Stomach (tissue), 9 donors: ENCODE results near the gene RAI1. TPM values are rescaled to one million over a fixed set of nuclear protein-coding genes. Genes with fewer than 3 reads are reported as not detected.

Experiments
- DNase-seq, 2 donors: peaks; one replicate each; pipeline versions ENCODE4 v3.0.0 to v3.0.0-alpha.2; 2013 to 2019
- H3K27ac ChIP-seq, 5 donors: fragments of 200-600 bp in 4 of 5; sonication (generic) in 4 of 5; one replicate each; pipeline ENCODE4 v1.5.1; 2013 to 2019; ENCODE audit warnings: mild to moderate bottlenecking in 1 of 5, moderate library complexity in 1 of 5
- H3K27me3 ChIP-seq, 3 donors: fragments of 200-600 bp; sonication (generic); one replicate each; pipeline ENCODE4 v1.5.1; 2017 to 2019; ENCODE audit warnings: mixed run types in 1 of 3
- H3K36me3 ChIP-seq, 4 donors: fragments of 200-600 bp; sonication (generic); 1 replicate in 3 of 4; 2 replicates in 1 of 4; pipeline ENCODE4 v1.5.1; 2016 to 2019
- H3K4me1 ChIP-seq, 4 donors: fragments of 200-600 bp; sonication (generic); one replicate each; pipeline ENCODE4 v1.5.1; 2016 to 2019
- H3K4me3 ChIP-seq, 4 donors: fragments of 200-600 bp; sonication (generic) in 3 of 4; one replicate each; pipeline ENCODE4 v1.5.1; 2016 to 2019; ENCODE audit warnings: mild to moderate bottlenecking in 1 of 4
- H3K9me3 ChIP-seq, 4 donors: fragments of 200-600 bp; sonication (generic); one replicate each; pipeline ENCODE4 v1.5.1; 2016 to 2019
- EP300 ChIP-seq: sonication (generic); formaldehyde crosslinking; IDR thresholded peaks from one replicate; pipeline ENCODE4 v1.6.1; 2017; ENCODE audit warnings: antibody characterized with exemption
- POLR2A ChIP-seq, 4 donors: fragments of 450-650 bp; IDR thresholded peaks; one replicate each; pipeline ENCODE4 v1.6.1; 2016; ENCODE audit warnings: antibody characterized with exemption in 4 of 4, control low read depth in 2 of 4, mild to moderate bottlenecking in 1 of 4, moderate library complexity in 1 of 4
- POLR2AphosphoS5 ChIP-seq, 3 donors: sonication (generic); formaldehyde crosslinking; IDR thresholded peaks; one replicate each; pipeline ENCODE4 v1.6.1; 2016; ENCODE audit warnings: antibody characterized with exemption in 3 of 3
- WGBS, 5 donors: extraction: QIAGEN DNeasy Blood & Tissue Kit in 3 of 5; methylation state at CpG; one replicate each; pipeline versions ENCODE4 v1.1.5 to v1.1.7; 2013 to 2018; 5-methylcytosine and 5-hydroxymethylcytosine counted together
- intact Hi-C: fragments of 100-400 bp; cut with DNase I; formaldehyde crosslinking; loops from one replicate; pipeline ENCODE4 v1.15.1; 2023; ENCODE audit warnings: low total_unique reads
- polyA plus RNA-seq, 3 donors: library from polyadenylated mRNA; stranded (reverse); fragments of 200-250 nt; gene quantifications; one replicate each; pipeline ENCODE4 v1.2.3, GENCODE V29; 2013
- total RNA-seq, 5 donors: library from RNA; depleted of rRNA; stranded (reverse); fragments of >200 nt; gene quantifications; one replicate each; pipeline versions ENCODE4 v1.1.0 to v1.2.3, GENCODE V29; 2014 to 2016
- TF ChIP-seq, protein P1 (sequence below), 7 experiments: fragments of 450-650 bp in 4 of 7; fragments of 200-600 bp in 3 of 7; sonication (generic) in 3 of 7; IDR thresholded peaks; one replicate each; pipeline ENCODE4 v1.5.1; 2016 to 2019; ENCODE audit warnings: antibody characterized with exemption in 7 of 7, control low read depth in 2 of 7, mild to moderate bottlenecking in 1 of 7
- donor health status: healthy with polysubstance abuse.
- donor health status: Bipolar disorder and iron deficiency.
- donor health status: healthy.

Gene RAI1
- total and polyA plus RNA-seq, 8 donors = 4.6 to 94.5 (median 28.3) TPM

DNA sequence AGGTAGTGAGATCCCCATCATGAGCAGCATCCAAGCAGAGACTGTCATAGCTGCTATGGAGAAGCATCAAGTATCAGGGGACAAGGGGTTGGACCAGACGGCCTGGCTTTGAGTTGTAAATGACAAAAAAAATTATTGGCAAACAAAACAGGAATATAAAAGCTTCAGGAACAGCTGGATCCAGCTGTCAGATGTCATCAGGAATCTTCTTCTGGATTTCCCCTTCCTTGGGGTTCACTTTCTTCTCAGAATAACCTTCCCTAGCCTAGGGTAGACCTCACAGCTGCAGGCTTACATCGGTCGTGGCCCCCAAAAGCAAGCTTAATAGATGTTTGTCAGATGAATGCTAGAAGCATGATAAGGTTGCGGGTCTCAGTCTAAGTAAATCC is 17.2 kb upstream of the RAI1 start:
- peaks cover 0 to 9% (median 0%) of the 10 kb centered on the region in 3 donors for H3K27me3 ChIP-seq
- no peaks in the 10 kb centered on the region for H3K36me3 ChIP-seq
- H3K4me1 ChIP-seq = peaks cover 0 to 14% (median 5%) of the 10 kb centered on the region in 4 donors
- intact Hi-C loops = no loop called here
- no peak overlapping the region for H3K4me3 ChIP-seq
- TF ChIP-seq POLR2A (IDR thresholded peaks at IDR 0.05) (no peak), POLR2AphosphoS5 (IDR thresholded peaks at IDR 0.05) (no peak), EP300 (no peak)
- TF ChIP-seq, protein P1, sequence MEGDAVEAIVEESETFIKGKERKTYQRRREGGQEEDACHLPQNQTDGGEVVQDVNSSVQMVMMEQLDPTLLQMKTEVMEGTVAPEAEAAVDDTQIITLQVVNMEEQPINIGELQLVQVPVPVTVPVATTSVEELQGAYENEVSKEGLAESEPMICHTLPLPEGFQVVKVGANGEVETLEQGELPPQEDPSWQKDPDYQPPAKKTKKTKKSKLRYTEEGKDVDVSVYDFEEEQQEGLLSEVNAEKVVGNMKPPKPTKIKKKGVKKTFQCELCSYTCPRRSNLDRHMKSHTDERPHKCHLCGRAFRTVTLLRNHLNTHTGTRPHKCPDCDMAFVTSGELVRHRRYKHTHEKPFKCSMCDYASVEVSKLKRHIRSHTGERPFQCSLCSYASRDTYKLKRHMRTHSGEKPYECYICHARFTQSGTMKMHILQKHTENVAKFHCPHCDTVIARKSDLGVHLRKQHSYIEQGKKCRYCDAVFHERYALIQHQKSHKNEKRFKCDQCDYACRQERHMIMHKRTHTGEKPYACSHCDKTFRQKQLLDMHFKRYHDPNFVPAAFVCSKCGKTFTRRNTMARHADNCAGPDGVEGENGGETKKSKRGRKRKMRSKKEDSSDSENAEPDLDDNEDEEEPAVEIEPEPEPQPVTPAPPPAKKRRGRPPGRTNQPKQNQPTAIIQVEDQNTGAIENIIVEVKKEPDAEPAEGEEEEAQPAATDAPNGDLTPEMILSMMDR (IDR thresholded peaks at IDR 0.05) = no peak
- peaks cover 0 to 9% (median 7%) of the 10 kb centered on the region in 4 donors for H3K9me3 ChIP-seq
- peak in 1 of 2 donors; percentile 19 for DNase-seq
- 68 to 83% (median 72%) methylated on average over 4 of the region's 4 CpGs for WGBS, 5 donors
- no peak overlapping the region for H3K27ac ChIP-seq

DNA sequence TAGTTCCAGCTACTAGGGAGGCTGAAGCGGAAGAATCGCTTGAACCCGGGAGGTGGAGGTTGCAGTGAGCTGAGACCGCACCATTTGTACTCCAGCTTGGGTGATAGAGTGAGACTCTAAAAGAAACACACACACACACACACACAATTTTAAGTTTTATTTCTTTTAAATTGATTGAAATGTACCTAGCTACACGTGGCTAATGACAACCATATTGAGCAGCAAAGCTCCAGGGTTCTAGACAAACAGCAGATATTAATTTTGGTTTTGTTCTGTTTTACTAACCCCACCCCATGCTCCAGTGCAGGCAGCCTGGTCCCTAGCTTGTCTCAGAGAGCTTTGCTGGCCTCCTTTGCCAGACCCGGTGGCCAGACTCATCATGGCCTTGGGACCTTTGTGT is 16.0 kb upstream of the RAI1 start:
- DNase-seq = no peak

DNA sequence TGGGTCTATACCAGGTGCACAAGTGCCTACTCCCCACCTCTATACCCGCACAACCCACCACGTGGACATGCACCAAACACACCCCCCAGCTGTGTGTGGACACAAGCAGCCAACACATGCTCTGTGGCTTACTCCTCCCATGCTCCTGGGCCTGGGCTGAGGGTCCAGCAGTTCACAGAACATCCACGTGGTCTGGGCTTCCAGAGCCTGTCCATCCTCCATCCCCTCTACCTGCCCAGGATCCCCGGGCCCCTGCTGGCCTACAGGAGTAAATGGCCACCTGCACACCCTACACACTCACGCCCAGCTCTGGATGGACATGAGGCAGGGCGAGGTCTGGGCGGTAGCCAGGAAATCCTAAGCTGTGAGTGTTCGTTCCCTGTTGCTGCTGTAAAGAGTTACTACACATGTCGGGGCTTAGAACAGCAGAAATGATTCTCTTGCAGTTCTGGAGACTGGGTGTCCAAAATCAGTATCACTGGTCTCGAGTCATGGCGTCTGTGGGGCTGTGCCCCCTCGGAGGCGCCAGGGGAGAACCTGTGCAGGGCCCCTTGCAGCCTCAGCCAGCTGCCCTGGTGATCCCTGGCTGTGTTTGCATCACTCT is 15.0 kb upstream of the RAI1 start:
- peak; percentile 28 to 60 for DNase-seq

More for the DNA sequence above, 16.0 kb upstream of the RAI1 start:
- Histone ChIP-seq H3K27ac (no peak overlapping the region), H3K36me3 (no peaks in the 10 kb centered on the region), H3K4me1 (peaks cover 0 to 14% (median 5%) of the 10 kb centered on the region in 4 donors), H3K27me3 (peaks cover 0 to 9% (median 0%) of the 10 kb centered on the region in 3 donors), H3K4me3 (no peak overlapping the region), H3K9me3 (no peaks in the 10 kb centered on the region)
- 72 to 89% (median 77%) methylated on average over 6 of the region's 6 CpGs for WGBS, 5 donors
- TF ChIP-seq, protein P1 (IDR thresholded peaks at IDR 0.05) = no peak
- no peak for TF ChIP-seq EP300
- TF ChIP-seq POLR2AphosphoS5 (IDR thresholded peaks at IDR 0.05) = no peak
- no peak for TF ChIP-seq POLR2A (IDR thresholded peaks at IDR 0.05)
- intact Hi-C loops = no loop called here

DNA sequence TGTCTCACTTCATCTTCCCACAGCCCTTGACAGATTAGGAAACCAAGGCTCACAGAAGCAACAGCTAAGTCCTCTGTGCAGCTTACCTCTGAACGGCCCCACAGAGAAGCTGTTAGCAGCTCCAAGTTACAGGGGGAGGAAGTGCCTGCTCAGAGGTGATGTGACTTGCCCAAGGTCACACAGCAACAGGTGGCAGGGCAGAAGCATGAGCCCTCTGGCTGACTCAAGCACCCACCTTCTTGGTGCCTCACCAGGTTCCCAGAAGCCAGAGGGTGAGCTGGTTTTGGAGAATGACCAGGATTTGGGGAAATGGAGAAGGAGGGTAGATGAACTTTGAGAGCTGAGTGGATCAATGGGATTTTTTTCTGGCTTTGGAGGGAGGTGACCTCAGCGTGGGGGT is 14.0 kb upstream of the RAI1 start:
- Histone ChIP-seq H3K4me3 (no peak overlapping the region), H3K27ac (no peak overlapping the region), H3K4me1 (peaks cover 0 to 20% (median 7%) of the 10 kb centered on the region in 4 donors), H3K9me3 (no peaks in the 10 kb centered on the region), H3K27me3 (peaks cover 0 to 9% (median 0%) of the 10 kb centered on the region in 3 donors), H3K36me3 (no peaks in the 10 kb centered on the region)
- TF ChIP-seq POLR2A (IDR thresholded peaks at IDR 0.05) (no peak), EP300 (no peak), POLR2AphosphoS5 (IDR thresholded peaks at IDR 0.05) (no peak)
- TF ChIP-seq, protein P1 (IDR thresholded peaks at IDR 0.05) = no peak
- 69 to 88% (median 85%) methylated on average over 2 of the region's 2 CpGs for WGBS, 5 donors
- no peak for DNase-seq
- intact Hi-C loops = no loop called here

More for the DNA sequence above, 15.0 kb upstream of the RAI1 start:
- intact Hi-C loops = no loop called here
- no peaks in the 10 kb centered on the region for H3K9me3 ChIP-seq
- H3K27me3 ChIP-seq = peaks cover 0 to 9% (median 0%) of the 10 kb centered on the region in 3 donors
- no peaks in the 10 kb centered on the region for H3K36me3 ChIP-seq
- peaks cover 0 to 14% (median 5%) of the 10 kb centered on the region in 4 donors for H3K4me1 ChIP-seq
- 42 to 56% (median 47%) methylated on average over 9 to 13 of the region's 13 CpGs for WGBS, 5 donors
- H3K27ac ChIP-seq = no peak overlapping the region
- H3K4me3 ChIP-seq = no peak overlapping the region
- no peak for TF ChIP-seq POLR2AphosphoS5 (IDR thresholded peaks at IDR 0.05)
- TF ChIP-seq, protein P1 (IDR thresholded peaks at IDR 0.05) = no peak
